GM21619 (cell line): ENCODE measurements around the gene LRCH1.
A peak's percentile ranks its signal among the peaks of the same experiment; 100 is the strongest.

ENCODE experiments used
- ATAC-seq: cut with Tn5 transposase; IDR thresholded peaks from one replicate; pipeline ENCODE4 v1.9.1; 2021; ENCODE audit not compliant: unreplicated experiment

The LRCH1 gene

DNA sequence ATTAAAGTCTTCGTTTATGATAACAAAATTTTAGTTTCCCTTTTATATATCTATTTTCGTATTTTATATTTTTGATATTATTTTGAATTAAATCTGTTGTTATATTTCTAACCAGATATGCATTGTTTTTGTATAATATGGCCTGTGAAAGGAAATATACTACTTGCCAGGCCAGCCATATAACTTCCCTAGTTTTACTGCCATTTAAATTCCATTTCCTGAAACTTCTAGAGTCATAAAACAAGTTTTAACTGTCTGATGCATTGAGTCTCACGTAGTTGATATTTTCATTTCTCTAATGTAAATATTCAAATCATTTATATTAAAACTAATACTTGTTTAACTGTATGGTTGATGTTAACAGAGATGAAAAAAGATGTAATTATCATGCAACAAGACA lies 230.5 kb downstream of the LRCH1 start:
- no peak for ATAC-seq

- no peak for ATAC-seq
These were observed 242.4 kb downstream of the LRCH1 start for GRCh38 chr13:46795321-46795720.

DNA sequence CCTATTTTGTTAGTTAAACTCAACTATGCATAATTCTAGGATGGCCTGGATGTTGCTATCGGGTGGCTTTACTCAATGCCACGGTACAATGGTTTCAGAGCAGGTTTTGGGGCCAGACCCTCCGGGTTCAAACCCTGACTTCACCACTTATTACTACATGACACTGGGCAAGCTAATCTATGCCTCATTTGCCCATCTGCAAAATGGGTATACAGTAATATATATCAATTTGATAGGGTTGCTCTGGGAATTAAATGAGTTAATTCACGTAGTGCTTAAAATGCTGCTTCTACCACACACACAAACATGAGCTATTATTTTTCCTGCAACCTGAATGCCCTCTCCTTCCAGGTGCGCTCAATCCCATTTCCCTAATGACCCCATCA lies 243.2 kb downstream of the LRCH1 start:
- ATAC-seq = no peak

DNA sequence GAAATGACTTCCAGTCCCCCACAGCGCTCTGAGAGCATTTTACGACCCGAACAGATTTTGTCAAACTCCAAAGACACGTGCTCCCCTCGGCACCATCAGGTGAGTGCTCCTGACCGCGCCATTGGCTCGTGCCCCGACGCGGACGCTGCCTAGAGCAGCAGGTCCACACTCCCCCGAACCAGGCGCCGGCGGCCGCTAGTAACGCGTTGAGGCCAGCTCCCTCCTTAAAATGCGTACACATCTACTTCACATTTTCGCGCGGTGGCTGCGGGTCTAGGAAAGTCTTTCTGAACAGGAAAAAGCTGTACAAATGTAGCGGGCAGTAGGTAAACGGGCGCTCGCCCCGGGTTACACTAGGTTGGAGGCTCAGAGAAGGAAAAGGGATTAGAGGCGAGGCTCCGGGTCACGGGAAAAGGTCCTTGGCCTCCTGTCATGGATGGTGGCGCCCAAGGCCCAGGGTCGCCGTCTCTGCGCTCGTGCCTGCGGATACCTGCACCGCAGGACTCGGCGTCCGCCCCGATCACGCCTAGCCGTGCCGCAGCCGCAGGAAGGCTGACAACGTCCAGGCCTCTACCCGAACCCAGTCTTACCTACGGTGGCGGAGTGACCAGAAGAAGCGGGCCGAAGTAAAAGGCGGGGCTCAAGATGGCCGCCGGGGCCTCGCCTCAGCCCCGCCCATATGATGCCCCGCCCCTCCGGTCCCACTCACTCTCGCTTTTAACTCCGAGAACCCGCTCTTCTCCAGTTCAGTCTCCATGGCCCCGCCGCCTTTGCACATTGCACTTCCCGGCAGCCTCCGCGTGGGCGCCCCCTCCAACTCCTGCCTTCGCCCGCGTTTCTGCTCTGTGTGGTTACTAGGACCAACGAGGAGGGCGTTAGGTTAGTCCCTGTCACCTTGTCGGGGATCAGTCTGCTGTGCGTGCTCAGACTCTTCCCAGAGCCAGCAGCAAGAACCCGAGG lies 243.8 kb downstream of the LRCH1 start, which contains the start of gene ESD:
Gene ESD (minus strand): TSS at position 647 of the 960 bp plus-strand sequence. CDS start 5,748 bp downstream, outside the sequence.
- peak; percentile 88 for ATAC-seq

GRCh38 chr13:46797501-46798237 lies 244.7 kb downstream of the LRCH1 start:
- ATAC-seq = no peak

- ATAC-seq = no peak
These were observed 246.2 kb downstream of the LRCH1 start for GRCh38 chr13:46799139-46799538.

- no peak for ATAC-seq
These were observed 248.9 kb downstream of the LRCH1 start for GRCh38 chr13:46801858-46802257.
